GM23248 (cell line): ENCODE results near the gene ZIC3. TPM values are rescaled to one million over a fixed set of nuclear protein-coding genes. Genes with fewer than 3 reads are reported as not detected.

Experiments used
- DNase-seq: peaks from one replicate; pipeline ENCODE4 v3.0.0-alpha.2; 2015
- H2AFZ ChIP-seq: fragments of 200-600 bp; sonication (generic); 2 replicates; pipeline ENCODE4 v1.6.1; 2016; ENCODE audit warnings: antibody characterized with exemption
- H3F3A ChIP-seq: fragments of 200-600 bp; sonication (generic); 2 replicates; pipeline ENCODE4 v1.6.1; 2016; ENCODE audit warnings: mild to moderate bottlenecking, antibody characterized with exemption, mixed run types; ENCODE audit not compliant: insufficient read depth
- H3K27ac ChIP-seq: fragments of 200-600 bp; sonication (generic); 2 replicates; pipeline ENCODE4 v1.5.1; 2016; ENCODE audit warnings: mild to moderate bottlenecking
- H3K27me3 ChIP-seq: fragments of 200-600 bp; sonication (generic); replicated peaks from 2 replicates; pipeline ENCODE4 v1.6.1; 2016; ENCODE audit warnings: mild to moderate bottlenecking; ENCODE audit not compliant: insufficient read depth
- H3K36me3 ChIP-seq: fragments of 200-600 bp; sonication (generic); 2 replicates; pipeline ENCODE4 v1.6.1; 2016; ENCODE audit warnings: low read depth, mild to moderate bottlenecking
- H3K4me1 ChIP-seq: fragments of 200-600 bp; sonication (generic); 2 replicates; pipeline ENCODE4 v1.6.1; 2016; ENCODE audit warnings: mild to moderate bottlenecking; ENCODE audit not compliant: insufficient read depth
- H3K4me2 ChIP-seq: fragments of 200-600 bp; sonication (generic); one replicate; pipeline ENCODE4 v1.6.1; 2016; ENCODE audit warnings: mild to moderate bottlenecking; ENCODE audit not compliant: unreplicated experiment
- H3K4me3 ChIP-seq: fragments of 200-600 bp; sonication (generic); 2 replicates; pipeline ENCODE4 v1.5.1; 2016; ENCODE audit warnings: mild to moderate bottlenecking
- H3K79me2 ChIP-seq: fragments of 200-600 bp; sonication (generic); 2 replicates; pipeline ENCODE4 v1.6.1; 2016; ENCODE audit warnings: mild to moderate bottlenecking; ENCODE audit not compliant: insufficient read depth
- H3K9ac ChIP-seq: fragments of 200-600 bp; sonication (generic); 2 replicates; pipeline ENCODE4 v1.6.1; 2016; ENCODE audit warnings: mild to moderate bottlenecking
- H3K9me2 ChIP-seq: fragments of 200-600 bp; sonication (generic); 2 replicates; pipeline ENCODE4 v1.6.1; 2016; ENCODE audit warnings: mixed run types, mild to moderate bottlenecking, moderate library complexity; ENCODE audit not compliant: insufficient read depth
- H3K9me3 ChIP-seq: fragments of 200-600 bp; sonication (generic); one replicate; pipeline ENCODE4 v1.6.1; 2017; ENCODE audit warnings: low read depth
- H4K20me1 ChIP-seq: fragments of 200-600 bp; sonication (generic); 2 replicates; pipeline ENCODE4 v1.6.0; 2016; ENCODE audit not compliant: insufficient read depth
- EZH2 ChIP-seq: fragments of 200-600 bp; sonication (generic); IDR thresholded peaks from 2 replicates; pipeline ENCODE4 v1.6.1; 2018; ENCODE audit warnings: antibody characterized with exemption, mild to moderate bottlenecking; ENCODE audit not compliant: insufficient read depth, poor library complexity, severe bottlenecking
- EZH2phosphoT487 ChIP-seq: fragments of 200-600 bp; sonication (generic); IDR thresholded peaks from 2 replicates; pipeline ENCODE4 v1.6.1; 2018; ENCODE audit warnings: antibody characterized with exemption, moderate library complexity, mild to moderate bottlenecking, low read depth; ENCODE audit not compliant: insufficient read depth
- WGBS, 2 experiments: methylation state at CpG; one replicate each; pipeline ENCODE4 v1.1.6; 2015 to 2017; ENCODE audit warnings: low lambda C conversion rate in 2 of 2, low coverage in 1 of 2; ENCODE audit errors: missing lambda C conversion rate in 2 of 2; 5-methylcytosine and 5-hydroxymethylcytosine counted together
- in situ Hi-C: fragments of 300-500 bp; cut with MboI; formaldehyde crosslinking; loops from 2 replicates; pipeline ENCODE4 v1.15.0; 2020
- polyA plus RNA-seq: library from polyadenylated mRNA; unstranded; fragments of >200 nt; fragmentation: Nextera tagmentation; extraction: Ambion mirVana; gene quantifications from 2 replicates; pipeline ENCODE4 v1.2.1, GENCODE V29; 2016
- total RNA-seq: library from RNA; depleted of rRNA; stranded (reverse); fragments of >200 nt; shearing (Covaris generic); gene quantifications from 2 replicates; pipeline ENCODE4 v1.2.3, GENCODE V29; 2014

The ZIC3 gene
- total and polyA plus RNA-seq, 2 experiments from 2014 or later, result not detected

DNA sequence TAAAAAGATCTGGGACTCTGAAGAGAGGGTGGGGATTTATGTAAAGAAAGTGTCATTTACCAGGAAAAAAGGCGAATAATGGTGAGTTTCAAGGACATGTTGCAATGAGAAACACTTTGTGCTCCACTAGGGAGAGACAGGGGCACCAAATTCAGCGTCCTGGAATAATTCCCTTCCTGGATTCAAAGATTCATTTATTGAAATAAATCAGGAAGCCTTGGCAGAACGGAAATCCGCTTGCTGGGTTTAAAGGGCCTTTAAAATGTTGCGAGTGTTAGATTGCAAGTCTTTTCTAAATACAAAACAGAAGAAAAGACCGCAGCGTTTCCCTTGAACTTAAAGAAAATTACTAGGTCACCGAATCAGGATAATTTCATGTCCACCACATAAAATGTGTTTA lies 3.8 kb upstream of the ZIC3 start:
- Histone ChIP-seq H3K4me2 (no peak overlapping the region), H3K4me3 (no peak overlapping the region), H4K20me1 (no peaks in the 10 kb centered on the region), H3F3A (no peaks in the 10 kb centered on the region), H3K79me2 (no peaks in the 10 kb centered on the region), H3K4me1 (no peaks in the 10 kb centered on the region), H3K27me3 (no peaks in the 10 kb centered on the region), H3K9me2 (no peaks in the 10 kb centered on the region), H3K36me3 (no peaks in the 10 kb centered on the region), H3K9ac (no peak overlapping the region), H3K27ac (no peak overlapping the region), H3K9me3 (no peaks in the 10 kb centered on the region), H2AFZ (no peak overlapping the region)
- in situ Hi-C loops, result no loop called here
- DNase-seq, result no peak
- TF ChIP-seq EZH2phosphoT487 (no peak), EZH2 (no peak)
- 50 to 57% methylated on average over 8 of the region's 8 CpGs for WGBS, 2 experiments

DNA sequence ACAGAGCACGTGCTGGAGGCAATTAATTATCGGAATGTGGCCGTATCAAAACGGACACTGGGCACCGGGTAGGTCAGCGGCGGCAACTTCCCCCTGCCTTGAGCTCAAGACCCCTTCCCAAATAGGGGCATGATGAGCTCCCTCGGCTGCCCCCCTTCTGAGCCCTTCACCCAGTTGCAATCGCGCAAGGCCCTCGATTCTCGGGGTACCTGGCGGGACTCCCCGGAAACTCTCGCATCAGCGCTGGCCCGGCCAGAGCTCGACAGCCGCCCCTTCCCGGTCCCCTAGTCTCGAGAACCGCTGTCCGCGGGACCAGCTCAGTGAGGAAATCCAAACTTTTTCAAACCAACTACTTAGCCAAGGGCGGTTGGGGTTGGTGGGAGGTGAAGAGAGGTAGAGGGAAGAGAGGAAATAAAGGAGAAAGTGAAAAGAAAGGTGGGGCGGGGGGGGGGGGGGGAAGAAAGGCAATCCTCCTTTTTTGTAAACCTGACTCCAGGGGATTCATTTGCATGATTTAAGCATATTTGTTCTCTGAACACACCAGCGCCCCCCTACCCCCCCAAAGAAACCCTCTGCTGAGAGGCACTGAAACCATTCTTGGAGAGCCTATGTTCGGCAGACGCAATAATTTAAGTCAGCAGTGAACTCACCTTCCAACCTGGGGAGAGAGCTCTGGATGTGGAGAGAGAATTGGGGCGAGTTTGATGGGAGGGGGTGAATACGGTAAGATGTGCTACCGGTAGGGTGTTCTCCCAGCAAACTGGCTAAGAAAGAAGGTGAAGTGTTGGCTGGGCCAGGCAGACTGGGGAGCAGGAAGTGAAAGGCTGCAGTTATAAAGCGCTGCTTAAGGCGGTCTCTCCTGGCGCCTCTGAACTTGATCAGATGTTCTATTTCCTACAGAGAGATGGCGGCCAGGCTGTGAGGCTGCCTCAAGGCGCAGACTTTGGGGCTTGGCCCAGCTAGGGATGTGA lies 2.0 kb upstream of the ZIC3 start:
- Histone ChIP-seq H3K36me3 (no peaks in the 10 kb centered on the region), H3K9ac (no peak overlapping the region), H3K79me2 (no peaks in the 10 kb centered on the region), H2AFZ (no peak overlapping the region), H3K4me1 (no peaks in the 10 kb centered on the region), H3K4me2 (no peak overlapping the region), H3K27ac (no peak overlapping the region), H4K20me1 (no peaks in the 10 kb centered on the region), H3K9me3 (no peaks in the 10 kb centered on the region), H3K9me2 (no peaks in the 10 kb centered on the region), H3F3A (no peaks in the 10 kb centered on the region), H3K4me3 (no peak overlapping the region), H3K27me3 (peaks cover 9% of the 10 kb centered on the region)
- TF ChIP-seq EZH2, result no peak
- no peak for TF ChIP-seq EZH2phosphoT487
- WGBS, 2 experiments, result 58 to 69% methylated on average over 21 to 30 of the region's 37 CpGs
- in situ Hi-C loops, result no loop called here
- DNase-seq, result no peak

DNA sequence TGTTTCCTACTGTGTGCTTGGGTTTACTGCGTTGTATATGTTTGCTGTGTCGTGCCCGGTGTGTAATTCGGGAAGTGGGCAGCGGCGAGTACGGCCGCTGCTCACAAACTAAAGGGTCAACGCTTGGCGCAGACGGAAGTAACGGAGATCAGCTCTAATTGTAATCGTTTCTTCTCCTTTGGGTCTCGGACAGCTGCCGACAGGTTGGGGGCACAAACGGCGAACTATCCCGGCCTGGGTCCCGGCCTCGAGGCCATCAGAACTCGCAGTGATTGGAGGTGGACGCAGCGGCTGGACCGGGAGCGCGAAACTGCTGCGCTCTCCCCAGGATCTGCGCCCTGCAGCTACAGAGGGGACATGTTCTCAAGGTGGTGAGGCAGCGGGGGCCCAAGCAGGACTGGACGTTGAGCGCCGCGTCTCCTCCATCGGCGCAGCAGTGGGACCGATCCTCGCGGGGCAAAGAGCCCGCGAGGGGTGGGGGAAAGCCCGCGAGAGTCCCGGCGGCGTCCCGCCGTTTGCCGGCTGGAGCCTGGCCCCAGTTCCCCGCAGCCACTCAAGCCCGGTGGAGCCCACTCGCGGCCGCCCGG lies 516 bp upstream of the ZIC3 start:
- Histone ChIP-seq H3K9ac (no peak overlapping the region), H3K4me2 (no peak overlapping the region), H2AFZ (peak overlapping the region; percentile 45; the same call in 1 of the 2 replicates), H4K20me1 (no peaks in the 10 kb centered on the region), H3K4me3 (peak overlapping the region; percentile 55), H3K27me3 (peaks cover 16% of the 10 kb centered on the region), H3K27ac (no peak overlapping the region), H3K9me3 (no peaks in the 10 kb centered on the region), H3K36me3 (no peaks in the 10 kb centered on the region), H3K9me2 (no peaks in the 10 kb centered on the region), H3K79me2 (no peaks in the 10 kb centered on the region), H3F3A (no peaks in the 10 kb centered on the region), H3K4me1 (no peaks in the 10 kb centered on the region)
- DNase-seq, result no peak
- TF ChIP-seq EZH2phosphoT487 (no peak), EZH2 (no peak)
- in situ Hi-C loops, result no loop called here
- WGBS, 2 experiments, result 36 to 39% methylated on average over 33 to 39 of the region's 54 CpGs

- Histone ChIP-seq H3K9me2 (no peaks in the 10 kb centered on the region), H4K20me1 (no peaks in the 10 kb centered on the region), H3K27me3 (peaks cover 16% of the 10 kb centered on the region), H3K27ac (no peak overlapping the region), H3K4me1 (no peaks in the 10 kb centered on the region), H3K36me3 (no peaks in the 10 kb centered on the region), H3F3A (no peaks in the 10 kb centered on the region), H3K4me3 (no peak overlapping the region), H3K9ac (no peak overlapping the region), H2AFZ (no peak overlapping the region), H3K79me2 (no peaks in the 10 kb centered on the region), H3K9me3 (no peaks in the 10 kb centered on the region), H3K4me2 (no peak overlapping the region)
- 4 to 5% methylated on average over 18 to 58 of the region's 82 CpGs for WGBS, 2 experiments
- DNase-seq, result peak; percentile 12
- in situ Hi-C loops, result no loop called here
- TF ChIP-seq EZH2phosphoT487 (no peak), EZH2 (no peak)
These were observed 1.1 kb downstream of the ZIC3 start for GRCh38 chrX:137566746-137567679.
